IMR-90 (cell line): ENCODE results near the gene DBH. TPM values are rescaled to one million over a fixed set of nuclear protein-coding genes. Genes with fewer than 3 reads are reported as not detected.

ENCODE experiments used
- ATAC-seq: fragments of 200-7000 bp; cut with Tn5 transposase; 2 replicates; pipeline ENCODE4 v1.9.1; 2020; ENCODE audit warnings: low read depth, mild to moderate bottlenecking, moderate library complexity
- BruUV-seq: library from RNA; stranded (reverse); fragments of 400-500 nt; replicated peaks from 2 replicates; lab custom pipeline; 2021; lab: Mats Ljungman, UMichigan
- CTCF ChIA-PET: fragments of 300-600 bp; formaldehyde crosslinking; extraction: SDS; loops from one replicate; lab custom pipeline; 2021; ENCODE audit warnings: antibody characterized with exemption; lab: Yijun Ruan, JAX
- POLR2A ChIA-PET: fragments of 300-600 bp; sonication (Branson Sonifier 250); formaldehyde crosslinking; loops from one replicate; lab custom pipeline; 2022; ENCODE audit warnings: antibody characterized with exemption; ENCODE audit not compliant: unreplicated experiment; lab: Charles Lee
- DNase-seq: peaks from one replicate; pipeline ENCODE4 v3.0.0; 2013
- H2AFZ ChIP-seq: replicated peaks from 2 replicates; pipeline ENCODE3; 2013; ENCODE audit warnings: low read length, mild to moderate bottlenecking; ENCODE audit not compliant: poor library complexity
- H2AK5ac ChIP-seq: 2 replicates; pipeline ENCODE4 v1.6.1; 2013; ENCODE audit warnings: low read depth, low read length, inconsistent platforms
- H2AK9ac ChIP-seq: replicated peaks from 2 replicates; pipeline ENCODE3; 2013; ENCODE audit warnings: mild to moderate bottlenecking, low read depth, low read length, moderate library complexity; ENCODE audit not compliant: poor library complexity
- H2BK120ac ChIP-seq: 2 replicates; pipeline ENCODE4 v1.6.1; 2013; ENCODE audit warnings: low read depth, low read length, inconsistent platforms
- H2BK15ac ChIP-seq: 3 replicates; pipeline ENCODE4 v1.6.1; 2013; ENCODE audit warnings: low read depth, low read length, inconsistent platforms
- H2BK20ac ChIP-seq: 2 replicates; pipeline ENCODE4 v1.6.1; 2013; ENCODE audit warnings: low read depth, mild to moderate bottlenecking, inconsistent platforms, low read length, moderate library complexity
- H2BK5ac ChIP-seq: 2 replicates; pipeline ENCODE4 v1.6.1; 2013; ENCODE audit warnings: mild to moderate bottlenecking, low read depth, low read length, inconsistent platforms; ENCODE audit not compliant: poor library complexity, severe bottlenecking
- H3K14ac ChIP-seq: replicated peaks from 2 replicates; pipeline ENCODE4 v1.6.1; 2013; ENCODE audit warnings: low read depth, low read length, inconsistent platforms
- H3K18ac ChIP-seq: 2 replicates; pipeline ENCODE4 v1.6.1; 2013; ENCODE audit warnings: low read depth, low read length, control low read depth
- H3K23ac ChIP-seq: 2 replicates; pipeline ENCODE4 v1.6.1; 2013; ENCODE audit warnings: low read depth, low read length, inconsistent platforms
- H3K27ac ChIP-seq: 2 replicates; pipeline ENCODE4 v1.5.1; 2013; ENCODE audit warnings: mild to moderate bottlenecking, control low read depth, low read length; ENCODE audit not compliant: insufficient read depth
- H3K27me3 ChIP-seq: 2 replicates; pipeline ENCODE4 v1.6.1; 2013; ENCODE audit warnings: low read length; ENCODE audit not compliant: control insufficient read depth, insufficient read depth
- H3K36me3 ChIP-seq: 2 replicates; pipeline ENCODE4 v1.6.1; 2013; ENCODE audit warnings: low read length, mixed read lengths; ENCODE audit not compliant: control insufficient read depth, insufficient read depth
- H3K4ac ChIP-seq: 2 replicates; pipeline ENCODE4 v1.6.1; 2013; ENCODE audit warnings: low read depth, low read length, inconsistent platforms
- H3K4me1 ChIP-seq: 2 replicates; pipeline ENCODE4 v1.6.1; 2013; ENCODE audit warnings: low read length, mixed read lengths; ENCODE audit not compliant: control insufficient read depth, insufficient read depth
- H3K4me2 ChIP-seq: 2 replicates; pipeline ENCODE4 v1.6.1; 2013; ENCODE audit warnings: low read depth, mild to moderate bottlenecking, control low read depth, low read length, moderate library complexity
- H3K4me3 ChIP-seq: 2 replicates; pipeline ENCODE4 v1.5.1; 2013; ENCODE audit warnings: low read depth, mild to moderate bottlenecking, control low read depth, low read length, moderate library complexity; ENCODE audit not compliant: insufficient read depth
- H3K56ac ChIP-seq: 2 replicates; pipeline ENCODE4 v1.6.1; 2013; ENCODE audit warnings: low read length, inconsistent platforms; ENCODE audit not compliant: insufficient read depth; ENCODE audit errors: extremely low read depth
- H3K79me1 ChIP-seq, 2 experiments: 2 replicates each; pipeline ENCODE4 v1.6.1; 2013; ENCODE audit warnings: low read length in 2 of 2, inconsistent platforms in 1 of 2, low read depth in 1 of 2
- H3K9ac ChIP-seq: 2 replicates; pipeline ENCODE4 v1.6.1; 2013; ENCODE audit warnings: low read depth, low read length, control low read depth
- H3K9me1 ChIP-seq: 2 replicates; pipeline ENCODE4 v1.6.1; 2013; ENCODE audit warnings: low read length, inconsistent platforms; ENCODE audit not compliant: insufficient read depth
- H3K9me3 ChIP-seq: 2 replicates; pipeline ENCODE4 v1.6.1; 2013; ENCODE audit warnings: low read length; ENCODE audit not compliant: control insufficient read depth, insufficient read depth
- H4K20me1 ChIP-seq: 2 replicates; pipeline ENCODE4 v1.6.1; 2013; ENCODE audit warnings: low read length, inconsistent platforms; ENCODE audit not compliant: insufficient read depth
- H4K5ac ChIP-seq: 2 replicates; pipeline ENCODE4 v1.6.1; 2013; ENCODE audit warnings: mild to moderate bottlenecking, low read depth, low read length, control low read depth
- H4K8ac ChIP-seq, 2 experiments: 2 replicates each; pipeline ENCODE4 v1.6.1; 2013; ENCODE audit warnings: low read depth in 2 of 2, low read length in 2 of 2, control low read depth in 1 of 2, inconsistent platforms in 1 of 2
- H4K91ac ChIP-seq: 2 replicates; pipeline ENCODE4 v1.6.1; 2013; ENCODE audit warnings: low read depth, low read length, inconsistent platforms; ENCODE audit not compliant: insufficient read depth
- CEBPB ChIP-seq: IDR thresholded peaks from 2 replicates; pipeline ENCODE4 v1.6.1; 2012; ENCODE audit warnings: low read depth, low read length, improper control_type of control experiment
- FOS ChIP-seq: fragments of 150-350 bp; IDR thresholded peaks from 2 replicates; pipeline ENCODE4 v1.6.1; 2016; ENCODE audit warnings: low read depth, low read length
- MAFK ChIP-seq: IDR thresholded peaks from 2 replicates; pipeline ENCODE4 v1.6.1; 2012; ENCODE audit warnings: low read depth, low read length, improper control_type of control experiment
- MAZ ChIP-seq: IDR thresholded peaks from 2 replicates; pipeline ENCODE4 v1.6.1; 2012; ENCODE audit warnings: low read depth, mild to moderate bottlenecking, low read length, improper control_type of control experiment, moderate library complexity, borderline replicate concordance
- MXI1 ChIP-seq: IDR thresholded peaks from 2 replicates; pipeline ENCODE4 v1.6.1; 2012; ENCODE audit warnings: low read depth, mild to moderate bottlenecking, low read length, moderate library complexity, borderline replicate concordance
- RCOR1 ChIP-seq: IDR thresholded peaks from 2 replicates; pipeline ENCODE4 v1.6.1; 2012; ENCODE audit warnings: mild to moderate bottlenecking, low read length, improper control_type of control experiment; ENCODE audit not compliant: insufficient replicate concordance
- USF2 ChIP-seq: fragments of 150-350 bp; IDR thresholded peaks from 2 replicates; pipeline ENCODE4 v1.6.1; 2017; ENCODE audit warnings: mild to moderate bottlenecking, antibody characterized with exemption, low read length, low read depth
- WGBS, 2 experiments: methylation state at CpG; one replicate each; pipeline versions ENCODE4 v1.1.5 to v1.1.7; 2013; ENCODE audit warnings: missing lambda C conversion rate in 2 of 2; ENCODE audit not compliant: insufficient read length in 1 of 2; ENCODE audit errors: extremely low coverage in 2 of 2; 5-methylcytosine and 5-hydroxymethylcytosine counted together
- dilution Hi-C: fragments of 300-500 bp; cut with HindIII; formaldehyde crosslinking; loops from one replicate; pipeline ENCODE4 v1.14.3; 2018; ENCODE audit warnings: low sequenced_read_pairs; ENCODE audit not compliant: unreplicated experiment
- in situ Hi-C: fragments of 300-500 bp; cut with MboI; formaldehyde crosslinking; loops from 3 replicates; pipeline ENCODE4 v1.14.3; 2019; ENCODE audit warnings: low sequenced_read_pairs, inconsistent platforms, mixed read lengths
- intact Hi-C: fragments of 100-400 bp; cut with micrococcal nuclease; formaldehyde crosslinking; loops from 2 replicates; pipeline ENCODE4 v1.10.0; 2022
- polyA plus RNA-seq, 3 experiments: library from polyadenylated mRNA; depleted of rRNA; stranded (reverse); fragments of >200 nt; gene quantifications; 2 replicates each; pipeline ENCODE4 v1.2.3, GENCODE V29; 2012; ENCODE audit warnings: low replicate concordance in 1 of 3
- total RNA-seq: library from RNA; depleted of rRNA; stranded (reverse); fragments of >200 nt; gene quantifications from 2 replicates; pipeline ENCODE4 v1.2.3, GENCODE V29; 2012

Gene DBH
- total and polyA plus RNA-seq, 2 of the 4 experiments (the other 2 are of a cell fraction), result not detected

GRCh38 chr9:133614056-133614455, 22.1 kb upstream of the DBH start:
- H3K18ac ChIP-seq, result no peak overlapping the region
- H4K5ac ChIP-seq, result no peak overlapping the region
- no peak overlapping the region for H2BK5ac ChIP-seq
- peaks cover 52% of the 10 kb centered on the region for H3K27me3 ChIP-seq
- no peaks in the 10 kb centered on the region for H3K79me1 ChIP-seq
- no peak overlapping the region for H3K56ac ChIP-seq
- TF ChIP-seq FOS (no peak), MXI1 (no peak), RCOR1 (no peak), MAFK (no peak), CEBPB (no peak), MAZ (no peak), USF2 (no peak)
- DNase-seq (no peak), ATAC-seq (no peak)
- H2BK120ac ChIP-seq, result no peak overlapping the region
- ChIA-PET POLR2A (no interaction called here), CTCF (no interaction called here)
- H2BK15ac ChIP-seq, result no peak overlapping the region
- in situ Hi-C loops (no loop called here), intact Hi-C loops (no loop called here), dilution Hi-C loops (no loop called here)
- H3K36me3 ChIP-seq, result no peaks in the 10 kb centered on the region
- no peaks in the 10 kb centered on the region for H4K20me1 ChIP-seq
- BruUV-seq, result no TSS peak
- WGBS, 2 experiments, result 59% methylated on average over 2 of the region's 10 CpGs; no CpG with 5 or more reads in 1 of the 2 experiments
- H3K4me3 ChIP-seq, result no peak overlapping the region
- H4K8ac ChIP-seq, result no peak overlapping the region
- no peak overlapping the region for H3K23ac ChIP-seq
- no peak overlapping the region for H2BK20ac ChIP-seq
- H2AFZ ChIP-seq, result no peak overlapping the region
- no peak overlapping the region for H3K4me2 ChIP-seq
- no peak overlapping the region for H3K27ac ChIP-seq
- no peak overlapping the region for H3K14ac ChIP-seq
- no peak overlapping the region for H3K9ac ChIP-seq
- no peak overlapping the region for H3K4ac ChIP-seq
- no peaks in the 10 kb centered on the region for H3K9me3 ChIP-seq
- no peak overlapping the region for H4K91ac ChIP-seq
- H3K9me1 ChIP-seq, result no peaks in the 10 kb centered on the region
- no peak overlapping the region for H2AK9ac ChIP-seq
- H2AK5ac ChIP-seq, result no peak overlapping the region
- H3K4me1 ChIP-seq, result no peaks in the 10 kb centered on the region
